Measurements from ENCODE around the gene B4GAT1.
"Not testable (repeated sequence)": the region's sequence is repeated elsewhere in the genome, so short reads cannot be mapped to it uniquely, and the experiment has no call there.

The B4GAT1 gene

DNA sequence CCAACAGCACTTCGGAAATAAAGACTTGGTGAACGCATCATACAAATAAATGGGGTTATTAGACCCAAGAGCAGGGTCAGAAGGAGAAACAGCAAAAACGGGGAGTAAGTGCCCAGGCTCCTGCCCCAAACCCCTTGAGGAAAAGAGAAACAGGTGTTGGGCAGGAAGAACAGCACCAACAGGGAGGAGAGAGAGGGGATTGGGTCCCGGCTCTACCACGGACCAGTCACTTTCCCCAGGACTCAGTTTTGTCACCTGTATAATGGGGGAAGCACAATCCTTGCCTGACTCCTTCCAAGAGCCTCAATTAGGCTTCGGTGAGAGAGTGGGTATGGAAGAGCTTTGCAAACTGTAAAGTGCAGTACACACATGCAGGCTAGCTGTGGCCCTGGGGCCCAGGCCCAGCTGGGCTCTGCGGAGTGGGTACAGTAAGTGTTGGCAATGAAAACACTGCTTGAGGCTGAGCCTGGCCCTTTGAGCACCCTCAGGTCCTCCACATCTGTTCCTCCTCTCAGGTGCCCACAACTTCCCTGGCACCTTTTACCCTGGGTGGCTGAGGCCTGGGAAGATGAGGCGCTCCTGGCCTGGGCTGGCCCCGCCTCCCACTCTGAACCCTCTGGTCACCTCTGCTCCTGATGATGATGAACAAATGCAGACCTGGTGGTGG, 15.2 kb upstream of the B4GAT1 start:
- no peak for DNase-seq

DNA sequence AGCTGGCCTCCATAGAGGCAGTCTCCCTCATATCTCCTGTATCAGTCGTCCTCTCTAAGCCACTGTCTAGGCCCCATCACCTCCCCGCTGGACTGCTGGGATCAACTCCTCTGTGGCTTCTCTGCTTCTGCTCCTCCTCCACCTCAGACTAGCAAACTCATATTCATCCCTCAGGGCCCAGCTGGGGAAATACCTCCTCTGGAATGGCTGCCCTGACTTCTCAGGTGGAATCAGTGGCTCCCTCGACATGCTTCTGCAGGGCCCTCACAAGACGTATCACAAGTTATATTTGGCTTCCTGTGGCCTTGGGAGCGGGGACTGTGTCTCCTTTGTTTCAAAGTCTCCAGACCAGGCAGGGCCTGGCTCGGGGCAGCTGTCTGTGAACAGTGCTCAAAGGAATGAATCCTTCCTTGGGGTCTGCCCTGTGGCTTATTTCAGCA, 14.1 kb upstream of the B4GAT1 start:
- no peak for DNase-seq

DNA sequence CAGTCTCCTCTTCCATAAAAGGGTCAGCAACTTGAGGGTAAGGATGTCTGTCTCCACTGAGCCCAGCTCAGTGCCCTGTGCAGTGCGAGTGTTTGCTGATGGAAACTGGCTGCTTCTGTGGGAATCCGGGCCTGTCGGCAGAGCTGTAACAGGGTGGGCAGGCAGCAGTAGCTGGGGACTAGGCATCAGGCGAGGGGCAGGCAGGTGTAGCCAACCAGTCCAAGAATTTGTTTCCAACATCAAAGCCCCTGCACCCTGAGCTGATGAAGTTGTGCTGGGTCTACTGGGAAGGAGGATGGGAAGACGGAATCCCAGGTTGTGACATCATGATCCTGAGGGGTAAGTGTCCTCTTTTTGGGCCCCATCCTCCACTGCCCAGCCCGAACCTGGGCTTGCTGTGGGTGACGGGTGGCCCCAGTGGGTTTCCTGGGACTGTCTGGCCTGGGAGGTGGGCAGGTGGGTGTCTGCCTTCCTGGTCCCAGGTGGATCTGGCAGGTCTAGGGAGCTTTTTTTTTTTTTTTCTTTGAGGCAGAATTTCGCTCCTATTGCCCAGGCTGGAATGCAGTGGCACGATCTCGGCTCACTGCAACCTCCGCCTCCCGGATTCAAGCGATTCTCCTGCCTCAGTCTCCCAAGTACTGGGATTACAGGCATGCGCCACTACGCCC, 13.1 kb upstream of the B4GAT1 start:
- no peak for DNase-seq

DNA sequence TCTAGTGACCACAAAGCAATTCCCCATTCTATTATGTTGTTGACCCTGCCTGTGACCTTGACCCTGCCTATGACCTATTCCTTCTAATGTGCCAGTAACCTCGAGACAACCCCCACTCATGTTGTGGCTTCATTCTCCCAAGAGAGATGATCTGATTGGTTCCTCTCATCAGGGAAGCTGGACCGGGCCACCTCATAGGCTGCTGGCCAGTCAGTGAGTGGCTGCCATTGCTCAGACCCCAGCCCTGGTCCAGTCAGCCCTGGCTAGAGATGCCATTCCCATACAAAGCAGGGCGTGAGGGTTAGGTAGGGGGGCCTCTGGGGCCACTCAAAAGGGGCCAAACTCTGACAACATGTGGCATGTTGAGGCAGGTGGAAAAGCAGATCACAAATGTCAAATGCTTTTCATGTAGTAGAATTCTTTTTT, 12.2 kb upstream of the B4GAT1 start:
- DNase-seq: no peak

- DNase-seq: not testable (repeated sequence)
Measured at GRCh38 chr11:66350560-66351235, 3.3 kb upstream of the B4GAT1 start.

- DNase-seq: no peak
Measured at GRCh38 chr11:66349084-66349386, 1.6 kb upstream of the B4GAT1 start.

DNA sequence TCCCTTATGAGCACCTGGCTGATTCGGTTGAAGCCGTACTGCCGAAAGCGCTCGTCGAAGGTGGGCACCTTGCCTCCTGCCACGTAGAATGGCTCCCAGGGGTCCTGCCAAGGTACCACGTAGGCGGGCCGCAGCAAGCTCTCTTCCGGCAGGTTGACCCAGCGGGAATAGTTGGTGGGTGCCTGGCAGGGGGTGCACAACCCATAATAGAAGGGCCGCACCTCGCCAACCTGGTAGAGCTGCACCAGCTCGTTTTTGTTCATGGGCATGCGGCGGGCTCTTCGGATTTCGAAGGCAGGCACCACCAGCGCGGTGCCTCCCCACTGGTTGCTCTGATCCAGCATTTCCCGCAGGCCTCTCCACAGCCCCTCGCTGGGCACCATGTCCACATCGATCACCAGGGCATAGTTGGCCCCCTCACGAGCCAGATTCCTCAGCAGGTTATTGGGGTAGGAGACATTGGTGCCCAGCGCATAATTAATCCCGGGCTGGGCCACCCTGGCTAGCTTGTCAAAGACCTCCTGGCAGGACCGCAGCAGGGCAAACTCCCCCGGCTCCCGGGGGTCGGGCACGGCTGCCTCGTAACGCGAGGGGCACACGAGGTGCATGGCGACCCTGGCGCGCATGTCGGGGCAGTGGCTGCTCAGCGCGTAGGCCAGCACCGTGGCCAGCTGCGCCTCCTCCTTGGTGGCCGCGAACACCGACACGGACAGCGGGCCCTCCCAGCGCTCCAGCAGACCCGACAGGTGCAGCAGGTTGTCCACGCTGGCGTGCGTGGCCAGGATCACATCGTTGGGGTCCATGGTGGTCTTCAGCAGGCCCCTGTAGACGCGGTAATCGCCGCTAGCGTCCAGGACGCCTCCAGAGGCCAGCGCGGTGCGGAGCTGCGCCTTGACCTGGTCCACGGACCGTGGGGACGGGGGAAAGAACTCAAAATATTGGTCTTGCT, 679 bp downstream of the B4GAT1 start:
- no peak for DNase-seq

DNA sequence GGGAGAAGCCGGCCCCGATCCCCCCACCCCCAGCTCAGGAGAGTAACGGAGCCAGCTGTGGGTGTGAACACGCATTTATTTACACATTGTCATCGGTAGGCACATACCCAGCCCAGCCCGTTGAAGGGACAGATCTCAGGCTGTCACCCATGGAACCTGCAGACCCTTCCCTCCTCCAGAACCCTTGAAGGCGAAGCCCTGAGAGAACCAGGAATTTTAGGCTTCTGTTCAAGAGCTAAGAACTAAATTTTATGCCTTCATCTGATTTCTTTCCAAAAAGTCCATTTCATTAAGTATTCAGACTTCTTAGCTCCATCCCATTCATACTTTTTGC, 2.1 kb downstream of the B4GAT1 start:
- no peak for DNase-seq

GRCh38 chr11:66344550-66345315, 2.7 kb downstream of the B4GAT1 start, which contains the start of gene BRMS1:
Gene BRMS1 (minus strand): TSS chr11:66345104. CDS start chr11:66342234, 2,870 bp downstream.
- DNase-seq: peak; percentile 95

DNA sequence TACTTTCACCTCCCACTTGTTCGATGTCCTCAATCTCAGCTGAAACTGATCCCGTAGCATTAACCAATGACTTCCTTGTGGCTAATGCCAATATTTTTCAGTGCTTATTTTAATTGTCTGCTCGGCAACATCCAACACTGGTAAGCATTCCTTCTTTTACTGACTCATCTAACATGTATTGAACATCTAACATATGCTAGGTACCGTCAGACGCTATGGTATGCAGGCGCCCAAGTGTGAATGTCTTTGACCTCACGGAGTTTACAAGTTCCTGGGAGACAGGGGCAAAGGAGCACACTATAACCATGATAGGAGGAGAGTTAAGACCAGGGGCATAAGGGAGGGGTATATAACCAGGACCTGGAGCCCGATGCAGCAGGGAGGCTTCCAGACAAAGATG, 4.3 kb downstream of the B4GAT1 start:
- peak; percentile 88 for DNase-seq

- no peak for DNase-seq
Measured at GRCh38 chr11:66341502-66342126, 5.8 kb downstream of the B4GAT1 start.

GRCh38 chr11:66340596-66341501, 6.6 kb downstream of the B4GAT1 start:
- no peak for DNase-seq

- DNase-seq: no peak
Measured at GRCh38 chr11:66339686-66340483, 7.5 kb downstream of the B4GAT1 start.

GRCh38 chr11:66339162-66339675, 8.2 kb downstream of the B4GAT1 start:
- DNase-seq: no peak

- DNase-seq: no peak
Measured at GRCh38 chr11:66338276-66339161, 8.9 kb downstream of the B4GAT1 start.

DNA sequence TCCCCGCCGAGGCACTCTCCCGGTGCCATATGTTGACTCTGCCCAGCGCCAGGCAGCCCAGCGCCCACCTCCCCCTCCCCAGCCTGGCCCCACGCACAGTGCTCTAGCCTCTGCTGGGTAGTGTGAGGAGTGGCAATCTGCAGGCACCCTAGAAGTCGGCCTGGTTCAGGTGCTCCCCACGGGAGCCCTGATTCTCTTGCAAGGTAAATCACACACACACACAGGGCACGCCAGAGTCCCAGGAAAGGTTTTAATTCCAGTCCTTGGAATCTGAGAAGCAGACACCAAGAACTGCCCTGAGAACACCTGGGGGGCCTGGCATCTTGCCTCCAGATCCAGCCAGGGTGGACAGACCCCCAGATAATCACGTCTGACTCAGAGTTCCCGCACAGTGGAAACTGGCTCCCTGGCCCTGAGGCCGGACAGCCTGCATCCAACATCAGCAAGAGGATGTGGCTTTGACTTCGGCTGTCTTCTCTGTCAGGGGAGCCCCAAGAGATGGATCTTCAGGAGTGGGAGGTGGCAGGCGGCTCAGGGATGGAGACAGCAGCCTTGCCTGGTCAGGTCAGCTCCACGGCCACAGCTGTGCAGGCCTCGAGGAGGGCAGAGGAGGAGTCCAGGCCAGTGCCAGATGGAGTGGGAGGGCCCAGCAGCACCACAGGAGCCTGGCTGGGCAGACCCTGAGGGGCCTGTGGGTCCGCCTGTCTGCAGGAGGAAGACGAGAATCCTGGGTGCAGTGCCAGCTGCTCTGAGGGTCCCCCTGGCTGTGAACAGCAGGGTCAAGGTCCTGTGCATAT, 10.1 kb downstream of the B4GAT1 start:
- peak; percentile 24 for DNase-seq

- DNase-seq: peak; percentile 100
Measured at GRCh38 chr11:66336234-66337102, 11.0 kb downstream of the B4GAT1 start, which contains the start of gene RIN1. Gene RIN1 (minus strand): TSS chr11:66336434. CDS start chr11:66336402, 32 bp downstream.
